Measurements from ENCODE around the gene PROZ.
"Not testable (repeated sequence)": the region's sequence is repeated elsewhere in the genome, so short reads cannot be mapped to it uniquely, and the experiment has no call there.

PROZ gene

DNA sequence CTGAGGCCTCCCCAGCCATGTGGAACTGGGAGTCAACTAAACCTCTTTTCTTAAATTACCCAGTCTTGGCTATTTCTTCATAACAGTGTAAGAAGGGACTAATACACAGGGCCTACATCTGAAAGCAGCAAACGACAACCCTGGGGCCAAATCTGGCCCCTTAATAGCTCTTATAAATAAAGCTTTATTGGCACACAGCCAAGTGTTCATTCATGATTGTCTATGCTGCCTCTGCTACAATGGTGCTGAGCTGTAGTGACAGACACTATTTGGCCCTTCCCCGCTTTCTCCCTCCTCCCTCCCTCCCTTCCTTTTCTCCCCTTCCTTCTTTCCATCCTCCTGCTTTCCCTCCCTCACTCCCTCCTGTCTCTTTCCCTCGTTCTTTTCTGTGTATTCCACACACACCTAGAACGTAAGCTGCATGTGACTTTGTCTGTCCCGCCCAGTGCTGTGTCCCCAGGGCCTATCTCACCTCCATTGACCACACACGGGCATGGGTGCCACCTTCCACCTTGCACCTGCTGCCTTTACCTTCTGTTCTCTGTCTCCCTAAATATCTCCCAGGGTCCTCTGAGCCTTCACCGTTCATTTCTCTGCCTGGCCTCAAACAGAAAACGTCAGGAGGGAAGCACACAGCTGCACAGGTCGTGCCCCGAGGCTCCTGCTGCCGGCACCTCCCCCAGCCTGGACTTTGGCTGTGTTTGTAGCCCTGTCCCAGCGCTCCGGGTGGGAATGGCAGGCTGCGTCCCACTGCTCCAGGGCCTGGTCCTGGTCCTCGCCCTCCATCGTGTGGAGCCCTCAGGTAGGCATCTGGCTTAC is at the start of gene PROZ:
Gene PROZ (plus strand): TSS at position 720 of the 819 bp plus-strand sequence. CDS start 13 bp downstream, at position 733.
- TF ChIP-seq, protein P1, sequence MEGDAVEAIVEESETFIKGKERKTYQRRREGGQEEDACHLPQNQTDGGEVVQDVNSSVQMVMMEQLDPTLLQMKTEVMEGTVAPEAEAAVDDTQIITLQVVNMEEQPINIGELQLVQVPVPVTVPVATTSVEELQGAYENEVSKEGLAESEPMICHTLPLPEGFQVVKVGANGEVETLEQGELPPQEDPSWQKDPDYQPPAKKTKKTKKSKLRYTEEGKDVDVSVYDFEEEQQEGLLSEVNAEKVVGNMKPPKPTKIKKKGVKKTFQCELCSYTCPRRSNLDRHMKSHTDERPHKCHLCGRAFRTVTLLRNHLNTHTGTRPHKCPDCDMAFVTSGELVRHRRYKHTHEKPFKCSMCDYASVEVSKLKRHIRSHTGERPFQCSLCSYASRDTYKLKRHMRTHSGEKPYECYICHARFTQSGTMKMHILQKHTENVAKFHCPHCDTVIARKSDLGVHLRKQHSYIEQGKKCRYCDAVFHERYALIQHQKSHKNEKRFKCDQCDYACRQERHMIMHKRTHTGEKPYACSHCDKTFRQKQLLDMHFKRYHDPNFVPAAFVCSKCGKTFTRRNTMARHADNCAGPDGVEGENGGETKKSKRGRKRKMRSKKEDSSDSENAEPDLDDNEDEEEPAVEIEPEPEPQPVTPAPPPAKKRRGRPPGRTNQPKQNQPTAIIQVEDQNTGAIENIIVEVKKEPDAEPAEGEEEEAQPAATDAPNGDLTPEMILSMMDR (conservative IDR thresholded peaks at IDR 0.05; ENCODE audit: low read depth, low read length): no peak
- no peak within 1 kb of the TSS for H3K4me3 ChIP-seq (ENCODE audit: low read depth, low read length)
- no peak for DNase-seq (ENCODE audit: low read depth)

- H3K4me3 ChIP-seq (ENCODE audit: low read depth, low read length): no peak overlapping the region
- TF ChIP-seq, protein P1 (conservative IDR thresholded peaks at IDR 0.05; ENCODE audit: low read depth, low read length): no peak
- DNase-seq (ENCODE audit: low read depth): no peak
Observed at GRCh38 chr13:113109151-113110047, 49.0 kb upstream of the PROZ start.

- TF ChIP-seq, protein P1 (conservative IDR thresholded peaks at IDR 0.05; ENCODE audit: low read depth, low read length): no peak
- H3K4me3 ChIP-seq (ENCODE audit: low read depth, low read length): peak overlapping the region; percentile 24
Observed at GRCh38 chr13:113110048-113110851, 48.2 kb upstream of the PROZ start.

DNA sequence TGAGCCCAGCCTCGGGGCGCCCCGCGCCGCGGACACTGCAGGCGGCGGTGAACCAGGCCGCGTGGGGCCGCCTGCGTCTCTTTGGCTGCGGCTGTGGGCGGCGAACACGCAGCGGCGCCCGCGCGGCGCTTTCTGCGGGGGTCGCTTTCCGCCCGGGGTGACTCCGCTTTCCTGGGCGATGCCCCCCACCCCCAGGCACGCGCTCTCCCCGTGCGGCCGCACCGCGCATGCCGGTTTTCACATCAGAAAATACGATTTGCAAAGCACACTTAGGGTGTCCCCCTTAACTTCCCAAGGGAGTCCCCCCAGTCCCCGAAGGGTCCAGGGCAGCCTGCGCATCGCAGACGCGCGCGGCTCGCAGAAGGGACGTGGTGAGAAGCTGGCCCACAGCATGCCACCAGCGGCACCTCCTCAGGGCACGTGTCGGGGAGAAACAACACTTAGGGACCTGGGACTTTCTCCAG is 47.6 kb upstream of the PROZ start:
- no peak overlapping the region for H3K4me3 ChIP-seq (ENCODE audit: low read depth, low read length)
- no peak for DNase-seq (ENCODE audit: low read depth)
- TF ChIP-seq, protein P1 (conservative IDR thresholded peaks at IDR 0.05; ENCODE audit: low read depth, low read length): no peak

More at GRCh38 chr13:113110048-113110851, 48.2 kb upstream of the PROZ start:
- DNase-seq (ENCODE audit: low read depth): peak; percentile 26

DNA sequence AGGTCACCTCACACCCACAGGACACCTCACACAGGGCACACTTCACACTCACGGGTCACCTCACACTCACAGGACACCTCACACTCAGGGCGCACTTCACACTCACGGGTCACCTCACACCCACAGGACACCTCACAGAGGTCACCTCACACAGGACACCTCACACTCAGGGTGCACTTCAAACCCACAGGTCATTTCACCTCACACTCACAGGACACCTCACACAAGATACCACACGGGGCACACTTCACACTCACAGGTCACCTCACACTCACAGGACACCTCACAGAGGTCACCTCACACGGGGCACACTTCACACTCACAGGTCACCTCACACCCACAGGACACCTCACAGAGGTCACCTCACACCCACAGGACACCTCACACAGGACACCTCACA is 46.6 kb upstream of the PROZ start:
- not testable (repeated sequence) for DNase-seq (ENCODE audit: low read depth); H3K4me3 ChIP-seq (ENCODE audit: low read depth, low read length)

GRCh38 chr13:113112475-113112874 is 46.0 kb upstream of the PROZ start:
- not testable (repeated sequence) for DNase-seq (ENCODE audit: low read depth); H3K4me3 ChIP-seq (ENCODE audit: low read depth, low read length)

DNA sequence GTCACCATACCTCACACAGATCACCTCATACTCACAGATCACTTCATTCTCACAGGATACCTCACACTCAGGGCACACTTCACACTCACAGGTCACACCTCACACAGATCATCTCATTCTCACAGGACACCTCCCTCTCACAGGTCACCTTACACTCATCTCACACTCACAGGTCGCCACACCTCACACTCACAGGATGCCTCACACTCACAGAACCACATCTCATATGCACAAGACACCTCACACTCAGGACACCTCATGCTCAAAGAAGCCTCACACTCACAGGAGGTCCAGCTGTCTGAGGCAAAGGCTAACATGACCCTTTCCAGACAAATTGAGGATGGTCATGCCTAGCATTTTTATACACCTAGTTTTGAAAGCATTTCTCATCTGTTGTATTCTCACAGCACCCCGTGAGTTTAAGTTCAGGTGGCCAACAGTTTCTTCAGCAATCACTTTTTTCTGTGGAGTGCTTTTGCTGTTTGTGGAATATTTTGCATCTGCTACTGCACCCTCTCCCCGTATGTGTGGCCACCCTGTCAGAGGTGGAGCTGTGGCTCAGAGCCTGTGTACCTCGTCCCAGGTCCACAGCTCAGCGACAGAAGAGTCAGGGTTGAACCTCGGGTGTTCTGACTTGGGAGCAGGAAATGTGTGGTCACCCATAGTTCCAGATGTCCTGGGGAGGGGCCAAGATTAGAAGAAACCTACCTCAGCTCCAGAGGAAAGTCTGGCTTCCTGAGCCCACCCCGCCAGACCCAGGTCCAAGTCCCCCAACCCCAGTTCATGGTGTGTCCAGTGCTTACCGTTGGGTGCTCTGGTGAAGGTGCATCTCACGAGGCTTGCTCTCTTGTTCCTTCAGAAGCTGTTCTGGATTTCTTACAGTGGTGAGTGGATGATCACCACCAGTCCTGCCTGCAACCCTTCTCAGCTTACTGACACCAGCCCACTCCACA is 45.3 kb upstream of the PROZ start:
- H3K4me3 ChIP-seq (ENCODE audit: low read depth, low read length): no peak overlapping the region
- TF ChIP-seq, protein P1 (conservative IDR thresholded peaks at IDR 0.05; ENCODE audit: low read depth, low read length): no peak
- DNase-seq (ENCODE audit: low read depth): no peak
